GM19043 (cell line): ENCODE data around the gene ITGA7.

Experiments
- ATAC-seq: cut with Tn5 transposase; IDR thresholded peaks from one replicate; pipeline ENCODE4 v1.9.1; 2021; ENCODE audit warnings: low read depth; ENCODE audit not compliant: unreplicated experiment

ITGA7 gene

DNA sequence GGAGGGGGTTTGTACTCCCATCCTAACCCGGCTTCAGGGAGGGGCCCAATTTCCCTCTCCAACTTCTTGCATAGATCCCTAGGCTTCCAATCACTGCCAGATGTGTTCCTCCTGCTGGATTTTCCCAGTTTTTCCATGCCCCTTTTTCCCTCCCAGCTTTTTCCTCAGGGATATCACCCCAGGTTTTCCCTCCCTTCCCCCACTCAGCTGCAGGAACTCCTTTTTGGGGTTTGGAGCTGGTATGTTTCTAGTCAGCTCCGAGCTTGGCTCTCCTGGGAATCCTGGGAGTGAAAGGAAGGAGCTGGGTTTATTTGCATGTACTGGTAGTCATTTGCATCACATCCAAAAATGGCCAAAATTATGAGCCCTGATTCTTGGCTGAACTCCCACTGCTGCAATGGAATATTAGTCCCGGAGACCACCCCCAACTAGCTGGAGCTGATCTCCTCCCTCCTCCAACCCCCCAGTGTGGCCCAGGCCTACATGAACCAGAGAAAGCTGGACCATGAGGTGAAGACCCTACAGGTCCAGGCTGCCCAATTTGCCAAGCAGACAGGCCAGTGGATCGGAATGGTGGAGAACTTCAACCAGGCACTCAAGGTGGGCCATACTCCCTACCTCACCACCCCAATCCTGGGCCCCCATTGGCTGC is 11.0 kb upstream of the ITGA7 start:
- no peak for ATAC-seq

DNA sequence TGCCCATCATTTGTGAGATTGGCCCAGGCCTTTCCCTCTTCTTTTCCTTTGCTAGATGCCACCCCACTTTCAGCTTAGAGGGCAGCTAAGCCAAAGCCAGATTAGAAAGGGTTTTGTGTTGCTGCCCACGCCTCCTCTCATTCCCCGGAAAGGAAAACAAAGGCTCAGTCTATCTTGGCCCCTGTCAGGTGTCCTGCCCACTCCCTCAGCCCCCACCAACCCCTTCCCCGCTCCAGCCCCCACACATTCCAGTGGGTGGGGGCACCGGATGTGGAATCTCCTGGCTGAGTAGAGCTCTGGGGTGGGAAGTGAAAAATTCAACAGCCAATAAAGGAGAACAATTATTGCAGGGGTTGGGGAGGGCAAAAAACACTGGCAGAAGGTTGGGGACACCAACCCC is 10.3 kb upstream of the ITGA7 start:
- no peak for ATAC-seq

DNA sequence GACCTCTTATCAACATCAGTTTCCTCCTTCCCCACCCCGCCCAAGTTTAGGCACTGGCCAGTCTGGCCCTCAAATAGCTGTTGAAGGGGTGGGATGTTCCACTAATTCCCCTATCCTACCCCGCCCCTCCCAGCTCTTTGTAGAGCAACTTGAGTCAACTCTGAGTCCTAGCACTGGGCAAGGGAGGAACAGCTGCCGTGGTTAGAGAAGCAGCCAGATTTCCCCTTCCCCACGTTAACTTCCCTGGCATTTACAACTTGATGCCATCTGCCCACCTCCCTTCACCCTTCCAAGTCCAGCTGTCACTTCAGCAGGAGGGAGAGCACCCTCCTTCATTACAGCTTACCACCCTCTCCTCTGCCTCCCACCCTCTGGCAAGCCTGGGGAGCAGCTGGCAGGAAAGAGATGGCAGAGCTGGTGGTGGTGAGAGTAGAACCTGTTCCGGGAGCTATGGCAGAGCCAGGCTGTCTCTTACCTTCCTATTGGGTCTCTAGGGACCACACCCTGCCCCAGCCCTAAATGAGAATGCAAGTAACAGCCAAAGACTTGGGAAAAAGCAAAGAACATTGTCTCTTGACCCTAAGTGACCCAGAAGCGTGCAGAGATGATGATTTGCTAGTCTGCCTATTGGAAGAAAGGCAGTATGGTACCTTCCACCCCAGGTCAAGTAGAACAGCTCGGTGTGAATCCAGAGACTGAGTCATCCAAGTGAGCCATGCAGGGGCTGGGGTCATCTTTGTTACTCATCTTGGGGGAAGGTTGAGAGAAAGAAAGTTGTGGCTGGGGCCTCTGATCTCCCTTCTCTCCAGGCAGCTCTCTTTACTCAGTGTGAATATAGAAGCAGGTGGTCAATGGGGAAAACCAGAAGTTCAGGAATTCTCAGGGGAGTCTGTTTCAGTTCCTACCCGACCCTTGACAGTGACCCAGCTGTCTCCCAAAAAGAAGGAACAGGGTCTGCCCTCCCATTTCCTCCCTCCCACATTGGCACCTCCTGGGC is 9.6 kb upstream of the ITGA7 start:
- no peak for ATAC-seq

DNA sequence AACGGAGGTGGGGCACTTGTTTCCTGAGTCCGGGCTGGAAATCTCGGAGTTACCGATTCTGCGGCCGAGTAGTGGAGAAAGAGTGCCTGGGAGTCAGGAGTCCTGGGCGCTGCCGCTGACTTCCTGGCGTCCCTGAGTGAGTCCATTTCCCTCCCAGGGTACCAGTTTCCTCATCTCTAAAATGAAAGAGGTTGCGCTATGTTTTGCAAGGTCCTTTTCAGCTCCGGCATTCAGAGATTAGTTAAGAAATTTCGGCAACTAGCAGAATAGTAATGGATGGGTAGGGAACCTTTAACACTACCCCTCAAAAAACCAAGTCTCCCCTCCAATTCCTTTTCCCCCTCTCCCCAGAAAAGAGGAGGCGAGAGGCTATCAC is 8.9 kb upstream of the ITGA7 start:
- ATAC-seq: no peak

DNA sequence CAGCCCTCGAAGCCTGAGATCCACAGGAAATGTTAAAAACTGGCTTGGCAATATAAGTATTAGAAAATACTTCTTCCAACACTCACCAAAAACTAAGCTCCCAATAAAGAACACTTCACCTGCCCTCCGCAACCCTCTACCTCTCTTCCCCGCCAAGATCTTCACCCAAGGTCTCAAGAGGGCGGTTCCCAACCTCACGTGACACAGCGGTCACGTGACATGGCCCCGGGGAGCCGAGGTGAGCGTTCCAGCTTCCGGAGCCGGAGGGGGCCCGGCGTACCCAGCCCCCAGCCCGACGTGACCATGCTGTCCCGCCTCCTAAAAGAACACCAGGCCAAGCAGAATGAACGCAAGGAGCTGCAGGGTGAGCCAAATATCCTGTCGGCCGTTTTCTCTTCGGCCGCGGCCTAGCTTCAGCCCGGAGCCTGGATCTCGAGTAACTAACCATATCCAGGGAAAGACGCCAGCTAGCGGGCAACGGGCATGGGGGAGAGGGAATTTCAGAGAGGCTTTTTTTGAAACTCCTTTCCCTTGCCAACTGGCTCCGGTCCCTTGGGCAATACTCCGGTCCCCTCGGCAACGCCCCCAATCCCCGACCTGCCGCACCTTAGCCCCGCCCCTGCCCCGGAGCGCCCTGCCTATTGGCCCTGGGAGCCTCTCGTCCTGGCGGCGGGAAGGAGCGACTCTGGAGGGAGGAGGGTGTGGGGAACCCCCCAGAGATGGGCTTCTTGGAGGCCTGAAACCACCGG is 8.3 kb upstream of the ITGA7 start, which contains the start of gene BLOC1S1:
TSS of gene BLOC1S1 (plus strand) at position 214 of the 749 bp plus-strand sequence. CDS start at position 220, 6 bp downstream.
- peak; percentile 88 for ATAC-seq

DNA sequence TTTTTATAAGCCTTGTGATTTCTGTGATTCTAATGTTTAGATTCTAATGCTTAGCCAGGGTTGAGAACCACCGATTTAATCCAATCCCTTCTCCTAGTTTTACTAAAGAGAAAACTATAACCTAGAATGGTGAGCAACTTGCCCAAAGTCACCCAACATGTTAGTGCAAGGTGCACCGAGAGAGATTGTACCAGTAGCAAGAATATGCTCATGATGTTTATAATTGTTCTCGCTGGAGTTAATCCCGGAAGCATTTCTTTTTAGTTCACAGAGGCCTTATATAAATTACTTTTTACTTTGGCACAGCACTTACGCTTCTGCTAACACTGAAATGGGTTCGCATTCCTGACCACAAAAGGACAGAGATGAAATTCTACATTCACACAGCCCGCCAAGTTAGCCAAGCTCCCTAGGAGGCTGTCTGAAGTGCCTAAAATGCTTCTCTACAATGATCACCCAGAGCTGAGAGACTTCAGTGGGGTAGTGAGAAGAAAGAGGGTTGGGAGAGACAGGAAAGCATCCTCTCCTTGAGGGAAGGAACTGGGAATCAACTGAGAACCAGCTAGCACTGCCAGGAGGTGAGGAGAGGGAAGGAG is 7.6 kb upstream of the ITGA7 start:
- no peak for ATAC-seq

DNA sequence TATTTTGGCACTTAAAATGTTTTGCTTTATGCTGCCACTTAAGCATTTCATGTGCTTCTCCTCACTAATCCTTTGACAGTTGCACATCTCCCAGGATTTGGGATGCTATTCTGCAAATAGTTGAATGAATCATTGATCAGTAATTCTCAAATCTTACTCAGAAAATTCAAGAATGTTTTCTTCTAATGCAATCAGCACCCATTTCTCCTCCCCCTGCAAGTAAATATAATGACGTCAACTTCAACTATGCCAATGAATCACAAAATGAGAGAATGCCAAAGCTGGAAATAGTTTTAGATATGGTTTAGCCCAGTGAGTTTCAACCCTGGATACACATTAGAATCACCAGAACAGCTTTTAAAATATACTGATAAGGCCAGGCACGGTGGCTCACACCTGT is 6.0 kb upstream of the ITGA7 start:
- ATAC-seq: no peak

DNA sequence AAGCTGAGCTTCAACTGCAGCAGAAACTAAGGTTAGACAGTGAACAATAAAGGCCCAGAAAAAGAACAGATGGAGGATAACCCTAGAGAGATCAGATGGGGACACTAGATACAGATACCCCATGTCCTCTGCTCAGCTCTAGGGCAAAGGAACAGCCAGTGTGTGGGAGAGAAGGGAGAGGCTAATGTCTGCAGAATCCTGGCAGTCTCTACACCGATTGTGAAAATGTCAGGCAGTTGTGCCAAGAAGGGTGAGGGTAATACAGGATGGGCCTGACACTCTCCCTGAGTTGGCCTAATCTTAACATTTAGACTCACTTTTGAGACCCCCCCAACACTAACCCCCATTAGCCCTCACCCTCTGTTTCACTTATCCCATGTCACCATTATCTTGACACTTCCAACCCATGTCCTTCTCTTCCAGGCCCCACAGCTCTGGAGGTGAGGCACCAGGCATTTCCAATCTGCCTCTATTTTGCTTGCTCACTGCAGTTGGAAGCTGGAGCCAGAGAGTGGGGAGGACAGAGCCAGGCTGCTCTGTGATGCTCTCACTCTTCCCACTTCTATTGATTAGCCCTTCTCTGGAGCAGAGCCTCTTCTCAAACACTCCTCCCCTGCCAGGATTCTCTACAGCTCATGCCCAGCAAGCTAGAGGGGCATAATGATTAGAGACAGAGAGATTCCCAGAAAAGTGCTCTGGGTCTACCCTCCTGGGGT is 5.2 kb upstream of the ITGA7 start:
- no peak for ATAC-seq

DNA sequence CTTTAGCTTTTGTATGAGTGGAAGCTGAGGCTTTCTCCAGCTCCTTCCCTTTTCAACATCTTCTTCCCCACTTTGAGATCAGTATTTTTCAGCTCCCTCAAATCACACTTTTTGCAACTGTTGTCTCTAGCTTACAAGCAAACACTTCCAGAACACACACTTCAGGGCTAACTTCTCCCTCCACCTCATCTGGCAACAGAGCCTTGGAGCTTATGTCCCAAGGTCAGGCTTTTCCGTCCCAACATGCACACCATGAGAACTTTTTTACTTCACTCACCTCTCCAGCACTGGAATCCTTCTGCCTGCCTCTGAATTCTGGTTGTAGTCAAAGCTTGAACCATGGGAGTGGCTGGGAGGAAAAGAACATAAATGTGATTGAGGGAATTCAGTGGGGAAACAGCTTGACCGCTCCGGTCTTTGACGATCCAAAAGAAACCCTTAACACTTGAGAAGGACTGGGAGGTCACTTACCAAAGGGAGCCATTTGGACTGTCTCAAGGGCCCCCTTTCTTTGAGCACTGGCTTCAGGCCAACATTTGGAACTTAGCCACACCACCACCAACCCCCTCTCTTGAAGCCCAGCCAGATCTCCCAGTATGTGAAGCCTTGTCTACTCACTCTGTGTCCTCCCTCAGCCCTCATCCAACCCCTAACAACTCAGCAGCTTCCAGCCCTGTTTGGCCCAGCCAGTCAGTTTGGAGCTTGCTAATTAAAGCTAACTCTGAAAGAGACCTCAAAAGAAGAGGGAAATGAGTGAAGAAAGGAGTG is 4.3 kb upstream of the ITGA7 start:
- no peak for ATAC-seq

DNA sequence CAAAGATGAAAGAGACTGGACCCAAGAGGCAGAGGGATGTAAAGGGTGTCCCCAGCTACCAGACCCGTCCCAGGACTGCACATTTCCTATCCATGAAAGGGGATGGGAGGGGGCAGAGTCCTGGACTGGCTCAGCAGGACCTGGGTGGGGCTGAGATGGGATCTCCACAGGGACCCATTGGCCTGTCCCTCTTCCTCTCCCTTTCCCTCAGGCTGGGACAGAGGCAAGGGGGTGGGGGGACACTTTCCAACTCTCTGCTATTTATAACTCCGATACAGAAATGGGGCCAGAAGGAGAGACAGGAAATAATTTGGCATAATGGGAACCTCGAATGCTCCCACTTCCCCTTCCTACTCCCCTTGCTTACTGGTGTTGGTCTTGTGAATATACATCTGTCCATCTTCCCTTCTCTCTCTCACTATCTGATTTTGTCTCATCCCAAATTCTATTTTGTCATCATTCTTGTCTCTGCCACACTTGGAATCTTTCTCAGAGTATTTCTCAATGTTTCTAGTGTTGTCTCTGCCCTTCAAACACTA is 1.1 kb upstream of the ITGA7 start:
- no peak for ATAC-seq

DNA sequence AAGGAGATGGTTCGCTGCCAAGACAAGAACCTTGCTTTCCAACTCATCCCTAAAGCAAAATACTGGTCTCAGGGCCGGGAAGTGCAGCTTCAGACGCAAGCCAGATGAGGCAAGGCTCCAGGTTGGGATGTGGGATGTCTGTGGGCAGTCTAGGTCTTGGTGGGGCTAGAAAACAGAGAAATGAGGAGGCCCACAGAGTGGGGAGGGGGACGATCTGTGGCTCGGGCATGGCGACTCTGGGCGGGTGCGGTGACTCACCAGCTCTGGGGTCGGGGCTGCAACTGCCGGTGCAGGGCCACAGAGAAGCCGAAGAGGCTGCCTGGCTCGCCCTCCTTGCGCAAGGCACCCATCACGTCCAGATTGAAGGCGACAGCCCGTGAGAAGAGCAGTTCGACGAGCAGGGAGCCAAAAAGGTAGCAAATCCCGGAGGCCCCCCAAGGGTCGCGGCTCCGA is 459 bp downstream of the ITGA7 start:
- ATAC-seq: no peak

DNA sequence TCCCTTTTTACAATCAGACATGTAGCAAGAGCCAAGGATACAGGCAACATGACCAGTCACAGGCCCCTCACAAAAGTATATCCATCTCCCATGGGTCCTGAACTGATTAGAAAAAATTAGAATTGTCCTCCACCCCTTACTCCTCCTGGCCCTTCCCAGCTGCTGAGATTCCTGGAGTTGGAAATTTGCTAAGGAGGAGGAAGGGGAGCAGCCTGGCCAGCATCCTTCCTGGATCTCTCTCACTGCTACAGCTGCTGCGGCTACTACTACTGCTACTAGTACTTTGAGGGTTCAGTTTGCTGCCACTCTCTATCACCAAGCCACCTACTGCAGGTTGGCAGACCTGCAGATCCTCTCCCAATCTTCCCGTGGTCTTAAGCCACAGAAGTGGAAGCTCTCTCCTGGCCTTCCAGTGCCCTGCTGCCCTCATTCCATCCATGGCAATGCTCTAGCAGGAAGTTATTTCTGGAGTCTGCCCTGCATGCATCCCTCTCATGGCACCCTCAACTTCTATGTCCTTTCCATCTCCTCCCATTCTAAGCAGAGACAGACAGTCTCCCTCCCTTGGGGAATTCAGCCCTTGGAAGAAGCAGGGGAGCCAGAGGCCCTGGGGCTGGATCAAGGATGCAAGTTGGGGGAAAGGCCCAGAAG is 1.0 kb downstream of the ITGA7 start:
- no peak for ATAC-seq

DNA sequence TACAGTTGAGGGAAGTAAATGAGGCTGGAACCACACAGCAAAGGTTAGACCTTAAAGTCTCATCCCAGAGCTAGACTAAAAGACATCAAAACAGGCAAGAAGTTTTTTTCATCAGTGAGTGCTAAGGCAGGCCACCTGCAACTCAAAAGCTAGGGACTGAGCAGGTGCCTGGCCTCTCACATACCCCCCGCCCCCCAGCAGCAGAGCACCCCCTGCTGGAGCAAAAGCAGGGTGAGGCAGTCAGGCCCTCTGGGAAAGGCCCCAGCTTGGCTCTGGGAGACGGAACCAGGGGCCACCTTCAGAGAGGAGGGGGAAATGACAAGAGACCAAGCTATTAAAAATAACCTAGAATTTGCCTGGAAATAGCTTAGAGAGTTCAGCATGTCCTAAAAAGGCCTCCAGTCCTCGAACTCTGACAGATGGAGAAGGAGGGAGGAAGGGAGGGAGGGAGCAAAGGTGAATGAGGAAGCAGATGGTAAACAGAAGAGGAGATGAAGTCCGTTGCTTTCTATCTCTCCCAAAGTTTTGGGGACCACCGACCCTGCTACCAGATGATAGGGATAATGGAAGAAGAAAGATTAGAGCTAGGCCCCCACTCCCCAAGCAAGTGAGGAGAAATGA is 1.8 kb downstream of the ITGA7 start:
- ATAC-seq: no peak

DNA sequence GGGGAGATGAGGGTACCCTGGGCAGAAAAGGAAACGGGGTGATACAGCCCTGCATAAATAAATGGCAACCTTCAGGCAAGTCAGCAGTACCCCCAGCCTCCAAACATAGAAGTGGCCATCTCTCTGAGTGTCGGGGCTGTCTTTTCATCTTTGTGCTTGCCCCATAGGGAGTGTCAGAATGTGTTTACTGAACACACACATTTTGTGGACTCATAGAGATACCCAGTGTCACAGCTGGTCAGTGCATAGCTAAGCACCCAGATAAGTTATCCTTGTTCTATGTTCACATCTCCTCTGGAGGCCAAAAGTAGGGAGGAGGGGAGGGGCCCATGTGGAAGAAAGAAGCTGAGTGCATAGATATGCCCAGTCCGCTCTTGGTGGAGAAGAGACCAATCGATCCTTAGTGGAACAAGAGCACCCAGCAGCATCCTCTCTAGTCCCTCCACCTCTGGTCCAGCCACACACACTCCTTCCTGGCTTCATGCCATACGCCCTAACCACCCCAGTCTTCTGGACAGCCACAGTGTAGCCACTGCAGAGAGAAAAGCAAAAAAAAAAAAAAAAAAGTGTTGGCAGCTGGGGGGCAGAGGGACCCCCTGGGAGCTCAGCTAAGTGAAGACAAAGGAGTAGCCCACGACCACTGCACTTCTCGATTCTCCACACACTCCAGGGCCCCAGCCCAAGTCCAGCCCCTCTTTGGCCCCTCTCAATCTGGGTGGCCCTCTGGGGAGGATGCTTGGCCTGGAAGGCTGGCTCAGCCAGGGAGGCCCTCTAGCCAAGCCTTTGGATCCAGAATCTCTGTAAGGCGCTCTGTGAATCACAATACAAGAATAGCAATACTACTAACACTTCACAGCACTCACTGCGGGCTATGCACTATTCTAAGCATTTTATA is 2.6 kb downstream of the ITGA7 start:
- ATAC-seq: no peak

DNA sequence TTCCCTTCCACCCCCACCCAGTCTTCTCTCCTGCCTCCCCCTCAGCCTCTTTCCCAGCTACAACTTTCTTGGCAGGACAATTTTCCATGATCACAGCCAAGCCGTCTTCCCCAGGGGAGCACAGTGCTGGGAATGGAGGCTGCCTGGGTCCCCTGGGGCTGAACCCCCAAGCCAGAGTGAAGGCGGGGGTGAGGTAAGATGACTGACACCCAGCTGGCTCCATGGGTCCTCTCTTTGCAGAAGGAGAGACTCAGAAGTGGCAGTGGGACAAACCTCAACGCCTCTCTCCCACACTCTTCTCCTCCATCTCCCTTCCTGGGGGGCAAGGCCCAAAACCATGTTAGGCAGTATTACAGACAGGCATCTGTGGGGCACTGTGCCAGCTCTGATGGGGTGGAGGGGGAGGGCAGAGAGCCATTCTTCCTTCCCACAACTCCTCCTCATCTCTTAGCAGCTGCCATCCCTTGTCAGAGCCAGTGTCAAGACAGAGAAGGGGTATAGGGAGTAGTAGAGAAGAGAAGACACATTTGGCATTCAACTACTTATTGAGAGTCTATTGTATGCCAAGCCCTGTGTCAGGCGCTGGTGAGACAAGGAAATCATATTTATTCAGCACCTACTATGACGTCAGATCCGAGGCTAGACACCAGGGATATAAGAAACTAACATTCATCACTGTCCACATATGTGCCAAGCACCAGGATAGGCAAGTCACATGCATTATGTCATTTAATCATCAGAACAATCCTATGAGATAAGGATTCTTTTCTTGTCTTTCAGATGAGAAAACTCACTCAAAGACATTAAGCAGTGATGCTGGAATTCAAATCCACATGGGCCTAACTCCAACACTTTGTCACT is 3.6 kb downstream of the ITGA7 start:
- no peak for ATAC-seq

DNA sequence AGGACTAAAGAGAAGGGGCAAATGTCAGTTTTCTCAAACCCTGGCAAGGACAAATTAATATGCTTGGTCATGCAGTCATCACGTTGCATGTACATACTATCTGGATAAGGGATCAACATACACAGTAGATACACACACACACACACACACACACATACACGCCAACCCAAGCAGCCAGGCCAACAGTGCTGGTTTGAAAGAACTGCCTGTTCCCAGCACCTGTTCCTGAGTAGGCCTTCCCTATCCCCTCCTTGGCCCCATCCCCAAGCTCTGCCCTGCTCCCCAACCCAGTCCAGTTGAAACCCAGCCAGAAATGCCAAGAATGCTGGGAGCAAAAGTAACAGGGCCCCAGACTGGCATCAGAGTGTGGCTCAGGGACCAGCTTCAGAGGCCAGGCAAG is 4.4 kb downstream of the ITGA7 start:
- ATAC-seq: no peak
